Measurements from ENCODE around the gene MYG1.

- TF ChIP-seq POLR2AphosphoS5 (IDR thresholded peaks at IDR 0.05), result no peak
- TF ChIP-seq EP300 (IDR thresholded peaks at IDR 0.05), result no peak
- no peak for TF ChIP-seq CTCF (IDR thresholded peaks at IDR 0.05)
Measured at GRCh38 chr12:53255996-53256395, 43.5 kb upstream of the MYG1 start.

Data from suprapubic skin (tissue), 4 donors.